Muscle layer of duodenum (tissue), 2 donors: Measurements from ENCODE around the gene SIK2.

Experiments
- H3K27ac ChIP-seq: one replicate; pipeline ENCODE4 v1.7.0; 2013; ENCODE audit warnings: mild to moderate bottlenecking, low read length
- H3K27me3 ChIP-seq: one replicate; pipeline ENCODE4 v1.7.0; 2013; ENCODE audit warnings: low read depth, mild to moderate bottlenecking, control low read depth, low read length
- H3K36me3 ChIP-seq, 2 donors: one replicate each; pipeline ENCODE4 v1.7.0; 2013; ENCODE audit warnings: low read length in 2 of 2, control low read depth in 1 of 2, mild to moderate bottlenecking in 1 of 2; ENCODE audit not compliant: insufficient read depth in 2 of 2, control insufficient read depth in 1 of 2
- H3K4me1 ChIP-seq, 2 donors: one replicate each; pipeline ENCODE4 v1.7.0; 2013; ENCODE audit warnings: low read length in 2 of 2, mild to moderate bottlenecking in 2 of 2, control low read depth in 1 of 2, moderate library complexity in 1 of 2; ENCODE audit not compliant: insufficient read depth in 2 of 2, control insufficient read depth in 1 of 2
- H3K4me3 ChIP-seq, 2 donors: one replicate each; pipeline ENCODE4 v1.7.0; 2013; ENCODE audit warnings: low read length in 2 of 2, low read depth in 1 of 2, mild to moderate bottlenecking in 1 of 2
- H3K9me3 ChIP-seq, 2 donors: one replicate each; pipeline ENCODE4 v1.7.0; 2013; ENCODE audit warnings: low read length in 2 of 2, control low read depth in 1 of 2, mild to moderate bottlenecking in 1 of 2; ENCODE audit not compliant: control insufficient read depth in 1 of 2
- donor health status: healthy.

The SIK2 gene

DNA sequence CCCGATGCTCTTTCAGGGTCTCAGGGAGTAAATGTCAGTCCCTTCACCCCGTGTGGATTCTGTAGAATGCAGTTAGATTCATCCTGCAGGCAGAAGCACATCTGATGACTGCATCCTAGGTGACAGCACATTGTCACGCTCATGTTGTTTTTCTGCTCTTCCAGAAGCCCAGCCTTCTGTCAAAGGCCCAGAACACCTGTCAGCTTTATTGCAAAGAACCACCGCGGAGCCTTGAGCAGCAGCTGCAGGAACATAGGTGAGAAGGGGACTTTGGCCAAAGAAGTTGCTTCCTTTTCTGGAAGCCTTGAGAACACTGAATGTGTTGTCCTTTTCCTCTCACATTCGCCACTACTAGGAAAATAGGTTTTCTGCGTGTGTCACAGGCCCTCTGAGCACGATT is 120.3 kb downstream of the SIK2 start:
- no peaks in the 10 kb centered on the region for H3K9me3 ChIP-seq
- H3K4me3 ChIP-seq = no peak overlapping the region
- no peaks in the 10 kb centered on the region for H3K27me3 ChIP-seq
- H3K4me1 ChIP-seq = peaks cover 5 to 13% of the 10 kb centered on the region in 2 donors
- no peak overlapping the region for H3K27ac ChIP-seq
- H3K36me3 ChIP-seq = peaks cover 76 to 78% of the 10 kb centered on the region in 2 donors

DNA sequence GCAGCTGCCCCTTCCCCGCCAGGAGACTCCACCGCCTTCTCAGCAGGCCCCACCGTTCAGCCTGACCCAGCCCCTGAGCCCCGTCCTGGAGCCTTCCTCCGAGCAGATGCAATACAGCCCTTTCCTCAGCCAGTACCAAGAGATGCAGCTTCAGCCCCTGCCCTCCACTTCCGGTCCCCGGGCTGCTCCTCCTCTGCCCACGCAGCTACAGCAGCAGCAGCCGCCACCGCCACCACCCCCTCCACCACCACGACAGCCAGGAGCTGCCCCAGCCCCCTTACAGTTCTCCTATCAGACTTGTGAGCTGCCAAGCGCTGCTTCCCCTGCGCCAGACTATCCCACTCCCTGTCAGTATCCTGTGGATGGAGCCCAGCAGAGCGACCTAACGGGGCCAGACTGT is 121.3 kb downstream of the SIK2 start:
- H3K27ac ChIP-seq = no peak overlapping the region
- no peaks in the 10 kb centered on the region for H3K27me3 ChIP-seq
- no peaks in the 10 kb centered on the region for H3K9me3 ChIP-seq
- H3K4me3 ChIP-seq = no peak overlapping the region
- H3K36me3 ChIP-seq = peaks cover 74 to 78% of the 10 kb centered on the region in 2 donors
- peaks cover 3 to 5% of the 10 kb centered on the region in 2 donors for H3K4me1 ChIP-seq

DNA sequence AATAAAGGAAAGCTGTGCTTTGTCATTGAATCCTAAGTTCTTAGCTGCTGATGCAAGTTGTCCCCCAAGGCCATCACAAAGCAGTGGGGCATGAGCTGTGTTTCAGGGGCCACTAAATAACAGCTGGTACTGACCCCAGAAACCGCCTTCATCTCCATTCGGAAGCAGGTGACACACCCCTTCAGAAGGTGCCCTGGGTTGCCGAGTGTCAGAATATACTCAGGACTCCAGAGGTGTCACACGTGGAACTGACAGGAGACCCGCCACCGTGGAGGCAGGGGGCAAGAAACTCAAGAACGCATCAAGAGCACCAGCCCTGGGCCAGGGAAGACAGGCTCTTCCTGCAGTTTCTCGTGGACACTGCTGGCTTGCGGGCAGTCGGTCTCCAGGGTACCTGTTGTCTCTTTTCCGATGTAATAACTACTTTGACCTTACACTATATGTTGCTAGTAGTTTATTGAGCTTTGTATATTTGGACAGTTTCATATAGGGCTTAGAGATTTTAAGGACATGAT is 122.4 kb downstream of the SIK2 start:
- peaks cover 70 to 76% of the 10 kb centered on the region in 2 donors for H3K36me3 ChIP-seq
- H3K27ac ChIP-seq = no peak overlapping the region
- H3K4me3 ChIP-seq = no peak overlapping the region

DNA sequence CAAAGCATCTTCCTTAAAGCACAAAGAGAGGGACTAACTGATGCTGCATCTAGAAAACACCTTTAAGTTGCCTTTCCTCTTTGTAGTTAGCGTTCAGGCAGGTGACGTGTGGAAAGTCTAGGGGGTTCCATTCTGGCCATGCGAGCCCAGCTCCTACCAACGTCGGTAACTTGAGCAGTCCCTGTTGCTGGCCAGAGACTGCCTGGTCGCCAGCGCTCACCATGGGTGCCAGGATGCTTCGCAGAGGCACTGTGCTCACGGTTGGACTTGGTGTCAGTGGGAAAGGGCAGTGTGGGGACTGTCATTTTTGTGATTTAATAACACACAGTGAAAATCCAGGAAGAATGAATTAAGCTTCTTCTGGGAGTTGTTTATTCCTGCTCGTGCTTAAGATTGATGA is 123.4 kb downstream of the SIK2 start:
- Histone ChIP-seq H3K36me3 (peaks cover 60 to 66% of the 10 kb centered on the region in 2 donors), H3K27ac (no peak overlapping the region)

More for the DNA sequence above, 122.4 kb downstream of the SIK2 start:
- H3K27me3 ChIP-seq = no peaks in the 10 kb centered on the region
- H3K9me3 ChIP-seq = no peaks in the 10 kb centered on the region
- no peaks in the 10 kb centered on the region for H3K4me1 ChIP-seq

DNA sequence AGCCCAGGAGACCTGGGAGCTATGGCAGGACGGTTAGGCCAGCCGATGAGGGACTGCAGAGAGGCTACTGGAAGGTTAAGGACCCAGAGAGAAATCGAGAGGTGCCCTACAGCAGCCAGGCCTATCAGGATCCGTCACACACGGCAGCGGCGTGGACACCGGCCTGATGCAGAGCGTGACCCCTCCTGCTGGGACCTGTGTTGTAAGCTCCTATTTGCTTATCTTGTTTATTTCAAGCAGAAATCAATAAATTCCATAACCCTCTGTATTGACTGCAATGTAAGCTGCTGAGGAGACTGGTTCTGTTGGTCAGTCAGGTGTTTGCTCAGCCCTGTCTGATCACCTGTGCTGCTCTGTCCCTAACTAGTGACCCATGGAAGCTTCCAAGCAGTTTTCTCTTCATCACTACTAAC is 124.1 kb downstream of the SIK2 start:
- Histone ChIP-seq H3K4me1 (peaks cover 5 to 7% of the 10 kb centered on the region in 2 donors), H3K27ac (no peak overlapping the region), H3K9me3 (no peaks in the 10 kb centered on the region), H3K27me3 (no peaks in the 10 kb centered on the region), H3K36me3 (peaks cover 53 to 59% of the 10 kb centered on the region in 2 donors), H3K4me3 (no peak overlapping the region)

More for the DNA sequence above, 123.4 kb downstream of the SIK2 start:
- Histone ChIP-seq H3K4me1 (peaks cover 0 to 7% of the 10 kb centered on the region in 2 donors), H3K9me3 (no peaks in the 10 kb centered on the region), H3K4me3 (no peak overlapping the region), H3K27me3 (no peaks in the 10 kb centered on the region)

DNA sequence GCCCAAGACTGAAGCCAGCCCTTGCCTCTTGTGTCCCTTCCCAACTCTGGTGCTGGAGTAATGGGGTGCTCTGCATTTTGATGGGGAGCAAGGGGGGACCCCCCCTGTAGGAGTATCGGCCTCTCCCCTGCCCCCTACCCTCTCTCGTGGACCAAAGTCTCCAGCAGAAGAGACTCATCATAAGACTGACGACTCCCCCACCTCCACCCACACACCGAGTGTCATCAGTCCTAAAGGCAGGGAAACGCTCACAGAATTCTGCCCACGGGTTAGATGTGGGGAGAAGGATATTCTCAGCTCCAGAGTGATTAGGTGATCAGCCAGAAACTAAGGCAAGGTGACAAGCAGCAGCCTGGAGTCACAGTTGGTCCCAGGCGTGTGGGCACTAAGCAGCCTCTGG is 125.2 kb downstream of the SIK2 start:
- Histone ChIP-seq H3K36me3 (peaks cover 44 to 48% of the 10 kb centered on the region in 2 donors), H3K9me3 (no peaks in the 10 kb centered on the region), H3K27ac (no peak overlapping the region), H3K27me3 (no peaks in the 10 kb centered on the region), H3K4me3 (no peak overlapping the region), H3K4me1 (peaks cover 7 to 12% of the 10 kb centered on the region in 2 donors)

DNA sequence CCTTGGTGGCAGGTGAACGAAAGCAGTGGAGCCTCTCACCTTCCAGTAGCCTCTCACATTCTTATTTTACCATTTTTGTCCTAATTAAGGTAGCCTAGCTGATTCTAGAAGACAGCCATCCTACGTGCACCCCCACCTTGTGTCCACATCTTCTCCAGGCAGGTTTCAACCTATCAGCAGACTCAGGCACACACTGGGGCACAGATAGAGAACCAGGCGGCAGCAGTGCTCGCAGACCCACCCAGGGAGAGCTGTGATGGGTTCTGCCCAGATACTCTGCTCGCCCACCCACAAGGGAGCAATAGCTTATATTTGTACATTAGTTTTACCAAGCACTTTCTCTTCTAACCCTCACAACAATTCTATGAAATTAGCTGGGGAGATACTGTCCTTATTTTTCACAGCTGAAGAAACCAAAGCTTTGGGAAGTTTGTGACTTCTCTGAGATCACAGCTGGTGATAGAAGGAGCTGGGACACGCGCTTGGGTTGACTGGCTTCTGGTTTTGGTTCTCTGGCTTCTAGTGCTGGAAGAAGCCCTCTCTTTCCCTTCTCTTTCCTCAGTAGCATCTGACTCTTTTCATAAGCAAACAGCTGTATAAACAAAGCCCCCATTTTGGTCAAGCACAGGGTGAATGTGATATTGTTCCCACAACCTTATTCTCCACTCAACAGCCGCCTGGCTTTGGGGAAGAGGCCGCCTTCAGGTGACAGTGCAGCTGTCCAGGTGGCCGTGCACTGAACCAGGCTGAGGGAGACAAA is 127.0 kb downstream of the SIK2 start:
- Histone ChIP-seq H3K27ac (peak overlapping the region; percentile 26), H3K4me3 (no peak overlapping the region), H3K36me3 (peaks cover 29 to 30% of the 10 kb centered on the region in 2 donors), H3K4me1 (peaks cover 14 to 19% of the 10 kb centered on the region in 2 donors), H3K27me3 (no peaks in the 10 kb centered on the region), H3K9me3 (no peaks in the 10 kb centered on the region)

DNA sequence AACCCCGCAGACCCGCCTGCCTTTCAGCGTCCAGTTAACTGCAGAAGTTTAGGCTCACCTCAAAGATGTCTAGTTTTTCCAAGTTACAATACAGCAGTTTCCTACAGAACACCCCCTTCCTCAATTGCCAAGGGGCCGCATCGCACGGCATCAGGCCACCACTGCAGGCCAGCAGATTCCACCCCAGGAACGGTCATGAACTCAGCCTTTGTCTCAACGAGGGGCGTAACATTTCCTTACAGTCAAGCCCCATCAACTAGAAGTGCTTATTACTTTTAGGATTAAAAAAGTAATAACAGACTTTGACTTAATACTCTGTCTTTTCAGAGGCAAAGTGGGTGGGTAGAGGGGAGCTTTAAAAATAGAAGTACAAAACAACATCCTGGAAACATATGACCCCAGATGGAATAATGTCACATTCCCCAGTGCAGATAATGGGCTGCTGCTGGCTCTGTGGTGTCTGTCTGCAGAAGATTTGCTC is 127.6 kb downstream of the SIK2 start:
- Histone ChIP-seq H3K27me3 (no peaks in the 10 kb centered on the region), H3K4me3 (no peak overlapping the region), H3K9me3 (no peaks in the 10 kb centered on the region), H3K36me3 (peaks cover 22 to 28% of the 10 kb centered on the region in 2 donors), H3K4me1 (peaks cover 20 to 25% of the 10 kb centered on the region in 2 donors), H3K27ac (peak overlapping the region; percentile 26)

DNA sequence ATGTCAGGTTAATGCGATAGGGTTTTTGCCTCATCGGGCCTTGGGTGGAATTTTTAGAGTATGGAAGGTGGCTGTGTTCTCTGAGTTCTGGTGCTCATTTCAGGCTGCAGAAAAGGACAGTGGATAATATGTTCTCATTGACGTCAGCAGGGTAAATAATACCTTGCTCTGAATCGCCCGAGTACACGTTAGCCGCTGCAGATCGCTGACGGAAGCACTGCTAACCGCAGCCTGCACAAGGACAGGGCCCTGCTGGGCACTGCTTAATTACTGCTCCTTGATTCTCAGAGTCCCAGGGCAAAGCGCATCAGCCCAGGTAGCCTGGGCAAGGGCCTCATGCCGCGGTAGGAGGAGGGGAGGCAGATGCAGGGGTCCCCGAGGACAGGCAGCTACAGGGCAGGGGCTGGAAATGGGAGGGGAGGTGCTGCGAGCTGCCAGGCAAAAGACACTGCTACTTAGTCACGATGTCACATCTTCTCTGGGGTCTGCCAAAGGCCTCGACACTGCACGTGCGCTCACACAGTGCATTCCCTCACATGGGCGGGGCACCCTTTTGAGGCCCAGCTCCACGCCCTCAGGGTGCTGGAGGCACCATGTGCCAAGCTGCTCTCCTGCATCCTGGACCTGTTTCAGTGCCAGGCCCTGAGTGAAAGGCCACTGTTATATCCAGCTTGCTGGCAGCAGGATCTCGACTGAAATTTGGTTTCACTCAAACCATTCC is 128.8 kb downstream of the SIK2 start:
- Histone ChIP-seq H3K27me3 (no peaks in the 10 kb centered on the region), H3K4me3 (no peak overlapping the region), H3K9me3 (no peaks in the 10 kb centered on the region), H3K36me3 (peaks cover 11 to 30% of the 10 kb centered on the region in 2 donors), H3K27ac (peak overlapping the region; percentile 45), H3K4me1 (peaks cover 24 to 27% of the 10 kb centered on the region in 2 donors)

DNA sequence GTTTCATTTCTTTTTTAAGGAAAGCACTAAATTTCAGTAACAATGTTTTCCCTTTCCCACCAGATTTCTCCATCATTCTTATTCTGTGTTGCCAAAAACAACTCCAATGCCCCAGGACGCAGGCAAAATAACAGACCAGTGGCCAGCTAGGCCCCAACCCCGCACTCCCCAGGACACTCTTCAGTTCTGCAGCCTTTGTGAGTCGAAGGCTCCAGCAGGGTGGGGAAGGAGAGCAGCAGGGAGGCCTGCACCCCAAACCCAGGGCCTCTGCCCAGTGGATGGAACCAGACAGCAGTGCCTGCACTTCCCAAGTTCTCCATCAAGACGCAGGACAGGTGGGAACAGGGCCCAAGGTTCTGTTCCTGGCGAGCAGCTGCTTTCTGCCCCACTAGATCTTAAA is 129.6 kb downstream of the SIK2 start:
- H3K27ac ChIP-seq = peak overlapping the region; percentile 45
- H3K36me3 ChIP-seq = peaks cover 4 to 27% of the 10 kb centered on the region in 2 donors
- peaks cover 29 to 31% of the 10 kb centered on the region in 2 donors for H3K4me1 ChIP-seq

DNA sequence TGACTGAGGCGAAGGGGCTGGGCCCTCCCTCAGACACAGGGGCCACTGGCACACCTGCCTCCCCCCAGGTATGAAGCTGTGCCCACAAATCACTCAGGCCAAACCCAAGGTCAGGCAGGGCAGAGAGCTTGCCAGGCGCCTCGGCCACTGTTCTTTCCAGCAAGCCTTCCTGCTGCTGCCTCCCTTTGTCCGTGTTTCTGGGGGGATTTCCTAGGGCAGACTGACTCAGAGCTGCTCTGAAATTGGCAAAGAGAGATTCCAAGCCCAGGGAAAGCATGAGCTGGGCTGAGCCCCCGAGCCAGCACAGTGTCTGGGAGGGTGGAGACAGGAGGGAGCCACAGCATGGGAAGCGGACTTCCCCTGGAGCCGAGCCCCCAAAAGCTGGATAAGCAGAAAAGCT is 130.8 kb downstream of the SIK2 start:
- peak overlapping the region; percentile 96 for H3K27ac ChIP-seq
- peaks cover 31 to 38% of the 10 kb centered on the region in 2 donors for H3K4me1 ChIP-seq
- H3K36me3 ChIP-seq = peaks cover 0 to 20% of the 10 kb centered on the region in 2 donors
- no peaks in the 10 kb centered on the region for H3K27me3 ChIP-seq
- no peaks in the 10 kb centered on the region for H3K9me3 ChIP-seq
- H3K4me3 ChIP-seq = no peak overlapping the region

More for the DNA sequence above, 129.6 kb downstream of the SIK2 start:
- Histone ChIP-seq H3K4me3 (no peak overlapping the region), H3K9me3 (no peaks in the 10 kb centered on the region), H3K27me3 (no peaks in the 10 kb centered on the region)
